ENCODE measurements around the gene TSPEAR.
A peak's percentile ranks its signal among the peaks of the same experiment; 100 is the strongest.
"Not testable (repeated sequence)": the region's sequence is repeated elsewhere in the genome, so short reads cannot be mapped to it uniquely, and the experiment has no call there.

TSPEAR gene

DNA sequence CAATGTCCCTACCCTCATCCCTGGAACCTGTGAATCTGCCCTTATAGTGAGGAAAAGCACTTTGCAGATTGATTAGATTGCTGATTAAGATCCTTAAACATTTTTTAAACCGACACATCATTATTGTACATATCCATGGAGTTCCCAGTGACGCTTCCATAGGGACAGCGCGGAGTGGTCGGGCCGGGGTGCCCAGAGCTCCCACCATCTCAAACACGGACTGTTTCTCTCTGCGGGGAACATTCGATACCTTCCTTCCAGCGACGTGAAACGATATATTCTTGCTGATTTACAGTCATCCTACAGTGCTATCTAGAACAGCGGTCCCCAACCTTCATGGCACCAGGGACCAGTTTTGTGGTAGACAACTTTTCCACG is 10.4 kb downstream of the TSPEAR start:
- no peak for DNase-seq

- DNase-seq = peak; percentile 12
Measured at GRCh38 chr21:44700101-44701022, 11.0 kb downstream of the TSPEAR start.

GRCh38 chr21:44699502-44700001 is 11.8 kb downstream of the TSPEAR start:
- DNase-seq = no peak

DNA sequence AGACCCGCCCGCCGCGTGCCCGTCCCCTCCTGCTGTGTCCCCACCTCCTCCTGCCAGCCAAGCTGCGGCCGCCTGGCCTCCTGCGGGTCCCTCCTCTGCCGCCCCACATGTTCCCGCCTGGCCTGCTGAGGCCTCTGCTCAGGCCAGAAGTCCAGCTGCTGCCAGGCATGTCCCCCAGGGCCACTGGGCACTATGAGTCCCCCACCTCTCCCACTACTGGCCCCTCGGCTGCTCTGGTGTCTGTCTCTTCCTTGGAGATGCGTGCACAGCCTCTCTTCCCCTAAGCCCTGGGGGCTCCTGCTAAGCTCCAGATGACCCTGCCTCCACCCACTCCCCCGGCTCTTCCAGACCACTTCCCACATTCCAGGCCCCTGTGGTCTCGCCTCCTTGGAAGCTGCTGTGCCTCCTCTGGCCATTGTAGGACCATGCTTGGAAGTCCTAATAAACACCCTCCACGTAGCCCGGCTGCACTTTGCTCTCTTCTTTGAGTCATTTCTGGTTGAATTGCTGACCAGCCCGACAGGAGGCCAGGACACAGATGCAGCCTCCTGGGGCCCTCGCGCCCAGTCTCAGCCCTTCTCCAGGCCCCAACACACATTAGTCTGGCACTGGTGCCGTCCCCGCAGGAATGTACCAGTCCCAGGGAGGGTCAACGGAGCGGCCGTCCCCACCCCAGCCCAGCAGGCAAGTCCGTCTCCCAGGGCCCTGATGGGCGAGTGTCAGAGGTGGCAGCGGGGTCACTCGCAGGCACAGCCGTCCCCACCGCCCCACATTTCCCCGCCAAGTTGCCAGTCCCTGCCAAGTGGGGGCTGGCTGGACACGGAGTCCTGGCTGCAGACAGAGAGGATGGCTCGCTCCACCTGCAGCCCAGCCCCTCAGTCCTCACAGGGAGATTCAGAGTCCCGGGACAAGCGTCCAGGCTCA is 13.3 kb downstream of the TSPEAR start:
- DNase-seq = no peak

DNA sequence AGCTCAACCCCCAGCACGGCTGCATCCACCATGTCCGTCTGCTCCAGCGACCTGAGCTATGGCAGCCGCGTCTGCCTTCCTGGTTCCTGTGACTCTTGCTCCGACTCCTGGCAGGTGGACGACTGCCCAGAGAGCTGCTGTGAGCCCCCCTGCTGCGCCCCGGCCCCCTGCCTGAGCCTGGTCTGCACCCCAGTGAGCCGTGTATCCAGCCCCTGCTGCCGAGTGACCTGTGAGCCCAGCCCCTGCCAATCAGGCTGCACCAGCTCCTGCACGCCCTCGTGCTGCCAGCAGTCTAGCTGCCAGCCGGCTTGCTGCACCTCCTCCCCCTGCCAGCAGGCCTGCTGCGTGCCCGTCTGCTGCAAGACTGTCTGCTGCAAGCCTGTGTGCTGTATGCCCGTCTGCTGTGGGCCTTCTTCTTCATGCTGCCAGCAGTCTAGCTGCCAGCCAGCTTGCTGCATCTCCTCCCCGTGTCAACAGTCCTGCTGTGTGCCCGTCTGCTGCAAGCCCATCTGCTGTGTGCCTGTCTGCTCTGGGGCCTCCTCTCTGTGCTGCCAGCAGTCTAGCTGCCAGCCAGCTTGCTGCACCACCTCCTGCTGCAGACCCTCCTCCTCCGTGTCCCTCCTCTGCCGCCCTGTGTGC is 14.1 kb downstream of the TSPEAR start, which contains the start of gene KRTAP10-12:
Gene KRTAP10-12, plus strand, starts transcription at position 1 of the 639 bp plus-strand sequence. Its CDS starts 30 bp downstream, at position 31.
- DNase-seq = not testable (repeated sequence)

GRCh38 chr21:44696572-44696971 is 14.8 kb downstream of the TSPEAR start:
- DNase-seq = no peak

DNA sequence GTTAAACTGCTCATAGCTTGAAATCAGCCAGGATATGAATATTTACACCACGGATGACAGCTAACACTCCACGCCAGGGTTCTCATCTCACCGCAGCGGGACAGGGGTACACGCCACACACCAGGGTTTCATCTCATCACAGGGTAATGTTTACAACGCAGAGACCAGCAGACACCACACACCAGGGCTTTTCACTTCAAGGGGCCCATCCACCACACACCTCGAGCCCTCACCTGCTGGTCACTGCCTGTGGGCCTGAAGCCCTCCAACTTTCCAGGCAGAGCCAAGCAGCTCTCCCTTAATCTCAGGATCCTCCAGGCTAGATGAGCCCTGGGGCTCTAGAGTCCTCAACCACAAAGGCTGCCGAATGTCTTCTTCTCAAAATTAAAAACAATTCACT is 15.7 kb downstream of the TSPEAR start:
- no peak for DNase-seq

DNA sequence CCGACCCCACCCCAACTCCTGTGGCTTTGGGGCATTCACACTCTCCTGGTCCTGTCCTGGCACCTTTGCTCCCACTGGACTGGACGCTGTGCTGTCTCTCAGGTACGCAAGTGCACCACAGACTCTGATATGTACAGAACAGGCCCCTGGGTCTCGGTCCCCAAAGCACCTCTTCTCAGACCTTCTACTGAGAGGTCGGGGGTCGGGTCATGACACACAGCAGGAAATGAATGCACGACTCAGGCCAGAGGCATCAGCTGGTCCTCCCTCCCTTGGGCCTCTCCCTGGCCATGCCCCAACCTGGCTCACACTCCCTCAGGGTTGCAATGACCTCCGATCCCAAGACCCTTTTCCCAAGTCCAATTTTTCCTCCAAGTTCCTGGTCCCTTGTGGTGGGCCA is 16.2 kb downstream of the TSPEAR start:
- no peak for DNase-seq

GRCh38 chr21:44694776-44695175 is 16.6 kb downstream of the TSPEAR start:
- DNase-seq = no peak

- no peak for DNase-seq
Measured at GRCh38 chr21:44692798-44693512, 18.4 kb downstream of the TSPEAR start.

DNA sequence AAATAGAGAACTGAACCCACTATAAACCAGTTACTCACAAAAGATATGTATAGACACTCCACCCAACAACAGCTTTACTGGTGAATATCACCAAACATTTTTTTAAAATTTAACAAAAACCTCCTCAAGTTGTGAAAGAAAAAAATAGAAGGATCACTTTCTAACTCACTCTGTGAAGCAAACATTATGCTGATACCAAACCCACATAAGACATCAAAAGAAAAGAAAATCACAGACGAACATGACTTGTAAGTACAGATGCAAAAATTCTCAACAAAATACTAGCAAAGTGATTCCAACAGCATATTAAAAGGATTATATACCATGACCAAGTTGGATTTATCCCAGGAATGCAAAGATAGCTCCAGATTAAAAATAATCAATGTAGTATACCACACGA is 19.7 kb downstream of the TSPEAR start:
- DNase-seq = no peak

DNA sequence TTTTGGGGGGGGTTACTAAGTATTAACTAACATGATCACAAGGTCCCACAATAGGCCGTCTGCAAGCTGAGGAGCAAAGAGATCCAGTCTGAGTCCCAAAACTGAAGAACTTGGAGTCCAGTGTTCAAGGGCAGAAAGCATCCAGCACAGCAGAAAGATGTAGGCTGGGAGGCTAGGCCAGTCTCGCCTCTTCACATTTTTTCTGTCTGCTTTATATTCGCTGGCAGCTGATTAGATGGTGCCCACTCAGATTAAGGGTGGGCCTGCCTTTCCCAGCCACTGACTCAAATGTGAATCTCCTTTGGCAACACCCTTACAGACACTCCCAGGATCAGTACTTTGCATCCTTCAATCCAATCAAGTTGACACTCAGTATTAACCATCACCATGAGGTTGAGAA is 21.6 kb downstream of the TSPEAR start:
- DNase-seq = not testable (repeated sequence)

DNA sequence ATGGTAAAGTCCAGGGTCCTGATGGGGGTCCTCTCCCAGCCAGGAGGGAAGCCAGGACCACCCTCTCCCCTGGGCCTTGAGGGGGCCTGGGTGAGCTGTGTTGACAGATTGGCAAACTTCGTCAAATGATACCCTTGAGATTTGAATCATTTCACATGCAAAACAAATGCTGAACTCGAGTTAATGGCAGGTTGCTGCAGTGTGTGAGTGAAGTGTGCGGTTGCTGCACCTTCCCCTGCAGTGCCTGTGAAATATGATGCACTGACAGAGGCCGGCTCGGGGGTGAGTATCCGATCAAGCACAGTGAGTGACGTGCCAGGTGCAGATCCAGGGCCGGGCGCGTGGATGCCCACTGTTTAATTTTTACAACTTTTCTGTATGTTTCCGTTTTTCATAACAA is 23.7 kb downstream of the TSPEAR start:
- DNase-seq = no peak

DNA sequence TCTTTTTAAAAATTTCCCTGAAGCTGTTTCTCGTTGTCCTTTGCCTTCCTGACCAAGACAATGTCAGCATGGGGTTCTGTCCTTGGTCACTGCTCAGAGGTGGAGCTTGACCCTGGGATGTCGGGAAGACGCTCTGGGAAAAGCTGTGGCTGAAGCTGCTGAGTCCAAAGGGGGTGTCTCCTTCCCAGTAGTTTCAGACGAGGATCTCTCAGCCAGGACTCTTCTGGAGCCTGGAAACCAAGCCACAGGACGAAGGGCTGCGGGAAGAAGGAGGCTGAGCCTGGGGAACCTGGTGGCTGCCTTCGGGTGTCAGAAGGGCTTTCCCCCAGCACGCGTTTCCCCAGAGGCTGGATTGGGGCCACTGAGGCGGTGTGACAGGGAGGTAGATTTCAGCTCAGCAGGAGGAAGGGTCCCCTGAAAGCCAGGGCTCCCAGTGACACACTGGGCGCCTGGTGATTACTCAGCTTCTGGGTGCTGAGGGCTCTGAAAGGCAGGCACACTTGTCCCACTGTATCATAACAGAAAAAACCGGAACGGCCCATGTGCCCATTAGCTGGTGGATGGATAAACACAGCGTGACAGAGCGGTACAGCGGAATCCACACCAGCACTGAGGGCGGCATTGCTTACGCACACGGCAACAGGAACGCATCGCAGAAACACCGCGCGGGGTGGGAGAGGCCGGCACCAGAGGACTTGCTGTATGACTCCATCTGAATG is 24.4 kb downstream of the TSPEAR start:
- DNase-seq = no peak

- no peak for DNase-seq
Measured at GRCh38 chr21:44686000-44686781, 25.2 kb downstream of the TSPEAR start.

DNA sequence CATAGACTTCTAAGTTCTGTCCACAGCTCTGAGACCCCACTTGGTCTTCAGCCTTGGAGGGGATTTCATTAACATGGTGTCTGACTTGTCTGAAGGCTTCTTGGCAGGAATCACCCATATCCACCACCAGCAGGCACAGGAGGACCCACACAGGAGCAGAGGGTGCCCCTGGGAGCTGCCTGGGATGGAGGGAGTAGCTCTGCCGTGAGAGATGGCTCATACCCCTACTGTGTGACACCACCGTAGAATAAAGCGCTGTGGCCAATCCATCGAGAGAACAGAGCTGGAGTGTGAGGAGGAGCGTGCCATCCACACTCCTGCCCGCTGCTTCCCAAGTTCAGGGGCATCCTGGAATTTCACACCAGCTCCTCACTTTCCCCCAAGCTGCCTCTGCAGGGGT is 26.3 kb downstream of the TSPEAR start:
- not testable (repeated sequence) for DNase-seq

- no peak for DNase-seq
Measured at GRCh38 chr21:44684483-44684882, 26.9 kb downstream of the TSPEAR start.

- DNase-seq = no peak
Measured at GRCh38 chr21:44684077-44684476, 27.3 kb downstream of the TSPEAR start.

- no peak for DNase-seq
Measured at GRCh38 chr21:44682580-44683151, 28.7 kb downstream of the TSPEAR start.

- DNase-seq = no peak
Measured at GRCh38 chr21:44681861-44682579, 29.4 kb downstream of the TSPEAR start, which contains the start of gene KRTAP12-1. KRTAP12-1 (minus strand) TSS chr21:44682163; CDS start chr21:44682123, 40 bp downstream.
